ENCODE data around the gene CARD16. TPM values are rescaled to one million over a fixed set of nuclear protein-coding genes. Genes with fewer than 3 reads are reported as not detected.
"Not testable (repeated sequence)": the region's sequence is repeated elsewhere in the genome, so short reads cannot be mapped to it uniquely, and the experiment has no call there.

The CARD16 gene
- 7.2 and 9.0 TPM in 2 replicates for total RNA-seq

GRCh38 chr11:105044557-105045524 is at the start of gene CARD16:
CARD16 (minus strand) TSS chr11:105045335; CDS start chr11:105045297, 38 bp downstream.
- intact Hi-C loops (cut with micrococcal nuclease): loop anchor here (5.0 kb wide), 4 partner anchors 32 to 338 kb away; partner anchors contain the start of gene CASP4
- Mint-ChIP-seq H3K4me3 (peak within 1 kb of the TSS; percentile 88), H3K9me3 (peaks cover 11% of the 10 kb centered on the region), H3K36me3 (ENCODE audit: low read depth) (peaks cover 15% of the 10 kb centered on the region), H3K4me1 (peaks cover 35% of the 10 kb centered on the region), H3K27ac (peak within 1 kb of the TSS; percentile 83)
- not testable (repeated sequence) for H3K27me3 Mint-ChIP-seq
- peak; percentile 85 for DNase-seq

- Mint-ChIP-seq H3K36me3 (ENCODE audit: low read depth) (peaks cover 21% of the 10 kb centered on the region), H3K4me3 (no peak overlapping the region), H3K27ac (no peak overlapping the region), H3K9me3 (peaks cover 12% of the 10 kb centered on the region), H3K27me3 (peaks cover 31% of the 10 kb centered on the region), H3K4me1 (peaks cover 1% of the 10 kb centered on the region)
- no peak for DNase-seq
- intact Hi-C loops (cut with micrococcal nuclease): no loop called here
Observed at GRCh38 chr11:105092256-105093239, 47.4 kb upstream of the CARD16 start.

- Mint-ChIP-seq H3K4me3 (no peak overlapping the region), H3K36me3 (ENCODE audit: low read depth) (peaks cover 1% of the 10 kb centered on the region), H3K9me3 (peaks cover 3% of the 10 kb centered on the region), H3K27ac (no peak overlapping the region), H3K27me3 (peaks cover 31% of the 10 kb centered on the region), H3K4me1 (peaks cover 18% of the 10 kb centered on the region)
- DNase-seq: no peak
- intact Hi-C loops (cut with micrococcal nuclease): no loop called here
Observed at GRCh38 chr11:105081412-105082150, 36.4 kb upstream of the CARD16 start.

- H3K36me3 Mint-ChIP-seq (ENCODE audit: low read depth); intact Hi-C loops (cut with micrococcal nuclease); DNase-seq; H3K9me3 Mint-ChIP-seq; H3K27ac Mint-ChIP-seq: not testable (repeated sequence)
- H3K4me3 Mint-ChIP-seq: peak overlapping the region; percentile 1
- H3K27me3 Mint-ChIP-seq: peaks cover 19% of the 10 kb centered on the region
- peaks cover 18% of the 10 kb centered on the region for H3K4me1 Mint-ChIP-seq
Observed at GRCh38 chr11:105080171-105080906, 35.2 kb upstream of the CARD16 start.

GRCh38 chr11:105078283-105078682 is 33.1 kb upstream of the CARD16 start:
- no peak overlapping the region for H3K27ac Mint-ChIP-seq
- no peak overlapping the region for H3K4me3 Mint-ChIP-seq
- intact Hi-C loops (cut with micrococcal nuclease): loop anchor here (5.0 kb wide), 1 partner anchor 36 kb away; no protein-coding TSS in a partner anchor
- H3K4me1 Mint-ChIP-seq: peaks cover 18% of the 10 kb centered on the region
- no peaks in the 10 kb centered on the region for H3K36me3 Mint-ChIP-seq (ENCODE audit: low read depth)
- DNase-seq: no peak
- H3K9me3 Mint-ChIP-seq: no peaks in the 10 kb centered on the region
- peaks cover 8% of the 10 kb centered on the region for H3K27me3 Mint-ChIP-seq

- not testable (repeated sequence) for H3K36me3 Mint-ChIP-seq (ENCODE audit: low read depth); DNase-seq; H3K4me3 Mint-ChIP-seq; H3K27ac Mint-ChIP-seq; H3K9me3 Mint-ChIP-seq; H3K27me3 Mint-ChIP-seq
- intact Hi-C loops (cut with micrococcal nuclease): loop anchor here (5.0 kb wide), 1 partner anchor 35 kb away; no protein-coding TSS in a partner anchor
- H3K4me1 Mint-ChIP-seq: peaks cover 18% of the 10 kb centered on the region
Observed at GRCh38 chr11:105077141-105077790, 32.1 kb upstream of the CARD16 start.

- no peaks in the 10 kb centered on the region for H3K36me3 Mint-ChIP-seq (ENCODE audit: low read depth)
- H3K4me3 Mint-ChIP-seq: no peak overlapping the region
Observed at GRCh38 chr11:105074166-105074530, 29.0 kb upstream of the CARD16 start.

GRCh38 chr11:105073456-105074165 is 28.5 kb upstream of the CARD16 start:
- Mint-ChIP-seq H3K36me3 (ENCODE audit: low read depth) (no peaks in the 10 kb centered on the region), H3K27ac (no peak overlapping the region), H3K4me1 (peaks cover 21% of the 10 kb centered on the region), H3K4me3 (no peak overlapping the region), H3K27me3 (no peaks in the 10 kb centered on the region), H3K9me3 (no peaks in the 10 kb centered on the region)
- intact Hi-C loops (cut with micrococcal nuclease): no loop called here
- no peak for DNase-seq

More at GRCh38 chr11:105074166-105074530, 29.0 kb upstream of the CARD16 start:
- DNase-seq: no peak
- no peaks in the 10 kb centered on the region for H3K27me3 Mint-ChIP-seq
- no peaks in the 10 kb centered on the region for H3K9me3 Mint-ChIP-seq
- H3K4me1 Mint-ChIP-seq: peaks cover 17% of the 10 kb centered on the region
- no peak overlapping the region for H3K27ac Mint-ChIP-seq
- intact Hi-C loops (cut with micrococcal nuclease): no loop called here

GRCh38 chr11:105072080-105072479 is 26.9 kb upstream of the CARD16 start:
- H3K36me3 Mint-ChIP-seq (ENCODE audit: low read depth); H3K4me3 Mint-ChIP-seq; intact Hi-C loops (cut with micrococcal nuclease); H3K9me3 Mint-ChIP-seq; H3K27me3 Mint-ChIP-seq; H3K27ac Mint-ChIP-seq; DNase-seq: not testable (repeated sequence)
- H3K4me1 Mint-ChIP-seq: peaks cover 16% of the 10 kb centered on the region

GRCh38 chr11:105071089-105071732 is 26.1 kb upstream of the CARD16 start:
- Mint-ChIP-seq H3K4me3 (peak overlapping the region; percentile 77), H3K27me3 (peaks cover 2% of the 10 kb centered on the region)
- peak; percentile 62 for DNase-seq

GRCh38 chr11:105070306-105070705 is 25.2 kb upstream of the CARD16 start:
- H3K4me1 Mint-ChIP-seq: peaks cover 18% of the 10 kb centered on the region
- peaks cover 2% of the 10 kb centered on the region for H3K27me3 Mint-ChIP-seq
- H3K36me3 Mint-ChIP-seq (ENCODE audit: low read depth): no peaks in the 10 kb centered on the region
- no peak for DNase-seq
- H3K27ac Mint-ChIP-seq: no peak overlapping the region
- intact Hi-C loops (cut with micrococcal nuclease): no loop called here
- H3K4me3 Mint-ChIP-seq: peak overlapping the region; percentile 77
- no peaks in the 10 kb centered on the region for H3K9me3 Mint-ChIP-seq

More at GRCh38 chr11:105071089-105071732, 26.1 kb upstream of the CARD16 start:
- Mint-ChIP-seq H3K36me3 (ENCODE audit: low read depth) (no peaks in the 10 kb centered on the region), H3K27ac (peak overlapping the region; percentile 51), H3K9me3 (no peaks in the 10 kb centered on the region), H3K4me1 (peaks cover 16% of the 10 kb centered on the region)
- intact Hi-C loops (cut with micrococcal nuclease): no loop called here

Measured in activated CD4-positive, alpha-beta T cell treated with anti-CD3 and anti-CD28 coated beads, Interleukin-2, amount 10 ng/mL, durations not matched to agents 24 days and 14 days (primary cell).